ENCODE measurements around the gene HCN3.

Gene HCN3

DNA sequence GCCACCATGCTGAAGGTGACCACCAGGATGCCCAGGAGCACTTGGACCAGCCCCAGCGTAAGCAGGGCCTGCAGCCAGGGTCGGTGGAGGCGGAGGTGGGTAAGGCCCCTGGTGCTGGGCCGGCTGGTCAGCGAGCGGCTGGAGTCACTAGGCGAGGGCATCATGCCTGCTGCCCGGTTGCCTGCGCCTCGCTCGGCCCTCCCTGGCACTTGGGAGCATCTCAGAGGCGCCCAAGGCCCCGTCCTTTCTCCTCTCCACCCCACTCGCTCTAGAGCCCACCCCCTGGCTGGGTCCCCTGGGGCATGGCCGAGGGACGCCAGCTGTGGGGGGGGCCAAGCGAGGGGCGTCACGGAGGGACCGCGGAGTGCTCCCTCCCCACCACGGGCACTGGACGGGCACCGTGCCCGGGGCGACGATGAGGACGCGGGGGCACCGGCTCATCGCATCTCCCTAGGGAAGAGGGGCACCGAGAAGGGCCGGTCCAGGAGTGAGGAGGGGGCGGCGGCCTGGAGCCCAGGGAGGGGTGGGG is 22.5 kb upstream of the HCN3 start:
- DNase-seq: no peak

DNA sequence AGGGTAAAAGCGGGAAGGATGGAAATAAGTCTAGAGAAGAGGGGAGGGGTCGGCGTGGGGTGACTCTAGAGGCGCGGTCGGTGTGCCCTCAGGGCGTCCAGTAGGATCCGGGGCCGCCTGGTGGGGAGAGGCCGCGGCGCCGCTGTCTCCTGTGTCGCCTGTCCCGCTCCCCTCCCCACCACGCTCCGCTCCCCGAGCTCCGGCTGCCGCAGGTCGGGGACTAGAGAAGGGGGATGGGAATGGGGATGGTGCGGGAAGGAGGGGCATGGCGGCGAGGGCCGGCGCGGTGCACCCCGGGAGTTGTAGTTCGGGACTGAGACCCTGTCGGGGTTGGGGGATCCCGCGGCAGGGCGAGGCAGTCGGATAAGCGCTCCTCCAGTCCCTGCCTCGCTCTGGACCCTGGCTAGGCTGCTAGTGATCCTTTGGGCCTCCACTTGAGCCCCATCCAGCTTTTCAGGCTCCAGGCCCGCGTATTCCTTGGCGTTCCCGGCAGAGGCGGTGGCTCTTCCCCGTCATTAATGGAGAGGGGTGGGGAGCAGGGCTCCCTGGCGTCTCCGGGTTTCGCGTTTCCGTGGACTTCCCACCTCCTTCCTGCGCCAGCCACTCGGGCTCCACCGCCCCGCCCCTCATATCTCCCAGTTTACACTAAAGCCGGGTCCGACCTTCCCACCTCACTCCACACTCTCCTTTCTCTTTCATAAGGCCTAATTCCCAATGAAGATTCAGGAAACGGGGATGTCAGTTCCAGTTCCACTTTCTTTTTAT is 21.8 kb upstream of the HCN3 start, which contains the start of gene ENTREP3:
Gene ENTREP3 (minus strand): TSS at position 241 of the 765 bp plus-strand sequence. CDS start 606 bp downstream, outside the sequence.
- peak; percentile 78 for DNase-seq

DNA sequence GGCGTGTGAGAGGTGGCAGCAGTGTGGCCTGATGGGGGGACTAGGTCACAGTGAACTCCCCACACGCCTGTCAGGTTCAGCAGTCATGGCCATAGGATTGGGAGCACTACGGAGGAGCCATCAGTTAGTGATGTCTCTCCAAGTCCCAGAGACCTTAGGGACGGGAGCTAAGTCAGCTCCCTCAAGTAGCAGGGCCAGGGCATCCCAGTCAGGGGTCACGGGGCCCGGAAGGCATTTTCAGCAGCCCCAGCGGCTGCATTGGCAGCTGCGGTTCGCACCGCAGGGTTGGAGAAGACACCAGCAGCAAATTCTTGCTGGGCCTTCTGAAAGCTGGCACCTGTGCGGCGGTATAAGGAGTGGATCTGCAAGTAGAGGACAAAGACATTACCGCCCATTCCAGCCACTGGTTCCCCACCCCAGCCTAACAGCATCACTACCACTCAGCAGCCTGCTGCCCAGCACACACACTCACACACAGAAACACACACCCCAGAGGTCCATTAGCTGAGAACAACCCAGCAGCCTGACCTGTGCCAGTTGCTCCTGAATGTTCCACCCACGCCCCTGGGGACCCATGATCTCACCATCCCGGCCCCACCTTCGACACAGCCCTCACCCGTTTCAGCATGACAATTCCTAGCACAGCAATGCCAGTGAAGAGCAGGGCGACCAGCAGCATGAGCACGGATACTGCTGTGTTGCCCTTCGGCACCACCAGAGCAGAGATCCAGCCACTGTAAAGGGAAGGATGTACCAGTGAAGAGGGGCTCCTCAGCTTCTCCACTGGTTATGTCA is 21.0 kb upstream of the HCN3 start:
- DNase-seq: no peak

DNA sequence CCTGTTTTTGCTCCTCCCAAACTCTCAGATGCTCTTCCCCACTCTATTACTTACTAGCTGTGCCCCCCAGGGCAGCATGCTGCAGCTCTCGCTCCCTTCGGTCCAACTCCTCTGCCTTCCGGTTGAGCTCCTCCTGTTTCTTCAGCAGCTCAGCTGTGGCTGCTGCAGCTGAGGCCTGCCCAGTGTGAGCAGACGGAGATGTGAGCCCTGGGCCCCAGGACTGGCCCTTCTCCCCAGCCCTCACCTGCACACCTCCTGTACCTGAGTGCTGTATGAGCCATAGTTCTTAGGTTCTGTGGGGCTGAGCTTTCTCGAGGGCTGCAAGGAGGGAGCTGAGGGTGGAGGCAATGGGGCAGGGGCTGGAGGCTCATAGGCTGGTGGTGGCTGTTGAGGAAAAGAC is 17.0 kb upstream of the HCN3 start:
- no peak for DNase-seq

DNA sequence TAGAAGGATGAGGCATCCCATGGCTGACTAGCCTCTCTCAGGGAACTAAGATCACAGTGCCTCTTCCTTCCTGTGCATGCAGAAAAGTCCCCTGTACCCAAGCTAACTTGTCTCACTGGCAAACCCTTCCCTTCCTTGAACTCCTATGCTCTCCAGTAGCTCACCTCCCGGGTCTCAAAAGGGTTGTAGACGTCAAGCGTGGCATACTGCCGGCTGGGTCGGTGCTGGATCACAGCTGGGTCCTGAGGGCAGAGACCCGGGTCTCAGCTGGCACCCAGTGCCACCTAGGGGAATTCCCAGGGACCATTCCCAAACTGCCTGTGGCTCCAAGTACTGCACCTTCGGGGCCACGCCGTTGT is 15.8 kb upstream of the HCN3 start:
- DNase-seq: no peak

DNA sequence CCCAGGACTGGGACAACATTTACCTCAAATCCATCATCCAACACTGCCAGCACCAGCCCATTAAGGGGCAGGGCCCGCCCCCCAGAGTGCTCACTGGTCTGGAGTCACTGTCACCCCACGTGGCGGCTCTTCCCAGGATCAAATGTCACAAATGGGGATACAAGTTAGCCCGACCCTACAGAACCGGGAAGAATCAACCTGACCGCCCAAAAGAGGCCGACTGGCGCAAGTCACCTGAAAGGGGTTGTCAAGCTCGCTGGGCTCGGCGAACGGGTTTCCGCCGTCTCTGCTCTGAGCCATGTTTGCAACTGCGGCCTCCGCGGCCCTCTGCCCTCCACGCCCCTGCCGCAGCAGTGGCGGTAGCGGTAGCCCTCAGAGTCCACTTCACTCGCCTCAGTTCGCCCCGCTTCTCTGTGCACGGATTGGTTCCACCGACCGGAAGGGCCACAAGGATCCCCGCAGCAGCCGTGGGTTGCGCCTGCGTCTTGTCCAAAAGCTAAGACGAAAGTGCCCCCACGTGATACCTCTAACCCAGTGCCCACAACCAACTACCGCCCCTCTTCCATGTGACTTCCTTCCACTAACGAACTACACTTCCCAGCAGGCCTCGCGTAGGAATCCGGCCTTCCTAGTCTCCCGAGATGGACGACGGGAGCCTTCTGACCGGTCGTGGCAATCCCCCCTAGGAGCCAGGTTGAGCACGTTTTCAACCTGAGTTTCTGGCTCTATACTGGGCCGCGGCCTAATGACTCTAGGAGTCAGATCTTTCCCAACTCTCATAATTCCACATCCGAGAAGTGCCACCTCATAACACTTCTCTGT is 15.2 kb upstream of the HCN3 start, which contains the start of gene SCAMP3:
Gene SCAMP3 (minus strand): TSS at position 509 of the 822 bp plus-strand sequence. CDS start 209 bp downstream, at position 300.
- peak; percentile 81 for DNase-seq

DNA sequence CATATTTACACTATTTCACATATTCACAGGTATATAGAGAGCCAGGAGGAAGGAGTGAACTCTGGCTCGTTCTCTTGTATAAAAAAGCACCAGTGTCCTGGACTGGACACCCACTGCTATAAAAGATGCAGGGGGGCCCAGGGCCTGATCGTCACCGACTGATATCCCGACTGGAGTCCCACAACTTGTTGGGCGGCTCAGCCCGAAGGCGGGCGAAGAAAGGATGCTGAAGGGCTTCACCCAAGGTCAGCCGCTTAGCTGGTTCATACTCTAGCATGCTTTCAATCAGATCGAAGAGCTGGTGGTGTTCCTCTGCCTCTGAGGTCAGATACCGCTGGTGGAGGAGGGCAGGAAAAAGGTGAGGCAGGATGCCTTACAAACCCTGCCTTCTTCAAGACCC is 14.2 kb upstream of the HCN3 start:
- no peak for DNase-seq

DNA sequence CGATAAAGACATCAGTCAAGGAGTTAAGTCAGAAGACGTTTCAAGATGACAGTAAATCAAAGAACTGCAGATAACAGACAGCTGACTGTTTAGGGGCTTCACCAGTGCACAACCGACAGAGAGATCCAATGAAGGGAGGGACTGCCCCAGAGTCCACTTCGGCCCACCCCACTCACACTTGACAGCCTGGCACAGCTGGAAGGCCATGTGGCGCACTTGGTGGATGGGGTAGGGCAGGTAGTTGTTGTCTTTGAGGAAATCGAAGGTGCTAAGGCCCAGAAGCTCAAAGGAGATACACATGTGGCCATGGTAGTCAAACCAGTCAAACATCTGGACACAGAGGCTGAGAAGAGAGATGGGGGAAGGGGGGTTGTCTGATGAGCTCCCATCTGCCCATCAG is 10.7 kb upstream of the HCN3 start:
- DNase-seq: no peak

DNA sequence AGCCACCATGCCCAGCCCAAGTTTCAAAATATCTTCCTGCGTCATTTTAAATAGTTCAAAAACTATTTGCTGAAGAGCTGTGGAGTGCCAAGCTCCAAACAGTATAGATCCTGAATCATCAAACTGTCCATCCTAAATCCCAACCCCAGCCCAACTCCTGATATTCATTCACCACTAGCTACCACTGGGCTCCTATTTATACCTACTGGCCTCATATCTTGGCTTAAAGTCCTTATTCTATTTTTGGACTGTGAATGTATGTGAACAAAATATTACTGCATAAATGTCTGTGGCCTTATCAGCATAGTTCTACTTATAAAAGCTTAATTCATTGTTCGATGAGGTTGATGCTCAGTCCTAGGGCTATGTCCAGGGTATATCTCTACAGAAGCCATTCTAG is 9.9 kb upstream of the HCN3 start:
- DNase-seq: no peak

DNA sequence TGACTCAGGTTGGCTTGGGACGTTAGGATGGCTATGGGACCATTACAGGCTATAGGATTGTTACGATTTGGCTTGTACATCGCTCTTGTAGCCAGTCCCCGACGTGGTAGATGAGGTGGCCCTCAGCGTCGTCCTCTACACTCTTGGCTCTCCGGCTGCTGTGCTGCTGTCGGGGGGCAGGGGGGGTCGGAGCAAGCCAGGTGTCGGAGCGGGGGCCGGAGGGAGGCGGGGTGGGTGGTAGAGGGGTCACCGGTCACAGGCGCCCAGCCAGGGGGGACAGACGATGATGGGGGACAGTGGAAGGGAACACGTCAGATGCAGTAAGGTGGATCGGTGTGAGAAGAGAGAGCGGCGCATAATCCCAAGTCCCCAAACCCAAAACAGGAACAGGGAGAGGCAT is 8.6 kb upstream of the HCN3 start:
- no peak for DNase-seq

DNA sequence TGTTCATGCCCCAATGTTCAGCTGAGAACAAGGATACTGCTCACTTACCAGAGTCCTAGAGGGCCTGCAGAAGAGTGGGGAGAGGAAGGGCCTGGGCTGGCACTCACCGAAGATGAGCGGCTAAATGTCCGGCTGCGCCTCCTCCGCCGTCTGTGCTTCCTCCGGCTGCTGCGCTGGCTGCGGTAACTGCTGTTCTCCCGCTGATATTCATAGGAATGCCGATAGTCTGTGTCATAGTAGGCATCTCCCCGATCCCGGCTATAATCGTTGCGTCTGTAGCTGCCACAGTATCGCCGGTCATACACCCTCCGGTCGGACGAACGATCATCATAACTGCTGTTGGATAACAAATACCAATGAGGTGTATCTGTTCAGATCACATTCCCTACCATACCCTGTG is 7.9 kb upstream of the HCN3 start:
- DNase-seq: no peak

DNA sequence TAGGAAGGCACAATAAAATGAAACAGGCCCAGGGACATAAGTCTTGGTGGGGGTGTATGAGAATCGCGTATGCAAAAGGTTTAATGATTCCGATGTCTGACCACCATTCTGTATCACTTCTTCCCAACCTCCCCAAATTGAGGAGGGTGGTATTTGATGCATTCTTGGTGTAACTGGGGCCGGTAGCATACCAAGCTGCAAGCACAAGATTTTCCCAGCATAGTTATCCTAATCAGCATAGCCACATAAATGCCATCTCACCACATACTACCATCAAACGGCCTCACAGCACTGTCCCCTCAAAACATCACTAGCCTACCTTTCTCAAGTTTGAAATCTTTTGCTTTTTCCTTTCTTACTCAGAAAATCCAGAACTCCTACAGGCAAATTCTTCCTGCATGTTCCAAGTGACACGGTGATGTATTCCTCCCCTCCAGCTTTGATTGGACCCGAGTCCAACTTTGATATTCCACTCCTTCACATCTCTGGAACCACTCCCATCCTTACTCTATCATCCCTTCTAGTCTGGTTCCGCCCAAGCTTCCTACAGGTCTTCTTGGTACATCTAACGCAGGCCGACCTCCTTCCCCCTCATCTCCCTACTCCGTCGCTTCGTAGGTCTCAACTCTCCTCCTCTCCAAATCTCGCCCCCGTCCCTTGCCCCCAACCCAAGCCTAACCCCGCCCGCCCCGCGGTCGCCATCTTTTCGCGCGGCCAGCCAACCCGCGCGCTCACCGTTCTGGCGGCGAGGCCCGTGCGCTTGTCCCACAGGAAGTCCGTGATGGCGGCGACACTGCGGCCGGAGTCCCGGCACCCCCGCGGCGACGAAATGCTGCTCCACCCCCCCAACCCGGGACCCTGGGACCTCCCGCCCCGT is 4.6 kb upstream of the HCN3 start:
- DNase-seq: no peak

DNA sequence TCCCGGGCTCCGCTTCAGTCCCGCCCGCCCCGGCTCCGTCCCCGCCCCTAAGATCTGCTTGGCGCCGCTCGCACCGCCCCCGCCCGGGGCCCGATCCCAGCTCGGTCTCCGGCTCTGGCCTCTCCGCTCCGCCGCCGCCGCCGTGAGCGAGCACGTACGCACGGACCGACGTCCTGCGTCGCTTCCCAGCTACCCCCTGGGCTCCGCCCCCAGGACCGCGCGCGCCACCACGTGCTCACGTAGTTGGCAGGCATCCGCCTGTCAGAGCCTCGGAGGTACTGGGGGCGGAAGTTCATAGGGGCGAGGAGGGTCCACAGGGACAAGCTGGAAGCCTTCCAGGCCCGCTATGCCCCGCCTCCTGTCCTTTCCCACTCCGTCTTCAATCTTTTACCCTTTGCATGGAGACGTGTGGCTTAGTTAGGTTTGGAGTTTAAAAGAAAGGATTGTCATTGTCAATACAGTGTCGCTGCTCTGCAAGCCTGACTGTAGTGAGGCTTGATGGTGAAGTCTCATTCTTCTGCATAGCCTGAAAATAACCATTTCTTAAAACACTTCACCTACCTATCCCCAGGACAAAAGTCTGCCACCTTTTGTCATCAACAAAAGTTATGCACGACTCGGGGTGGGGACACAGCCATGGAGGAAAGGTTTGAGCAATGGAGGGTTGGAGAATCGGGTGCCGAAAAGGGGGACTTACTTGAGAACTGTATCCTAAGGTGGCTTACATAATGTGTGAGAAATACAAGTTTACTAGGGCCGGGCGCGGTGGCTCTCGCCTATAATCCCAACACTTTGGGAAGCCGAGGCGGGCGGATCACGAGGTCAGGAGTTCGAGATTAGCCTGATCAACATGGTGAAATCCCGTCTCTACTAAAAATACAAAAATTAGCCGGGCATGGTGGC is 3.7 kb upstream of the HCN3 start, which contains the start of gene CLK2:
Gene CLK2 (minus strand): TSS at position 162 of the 903 bp plus-strand sequence. CDS start 2,527 bp downstream, outside the sequence.
- peak; percentile 98 for DNase-seq

DNA sequence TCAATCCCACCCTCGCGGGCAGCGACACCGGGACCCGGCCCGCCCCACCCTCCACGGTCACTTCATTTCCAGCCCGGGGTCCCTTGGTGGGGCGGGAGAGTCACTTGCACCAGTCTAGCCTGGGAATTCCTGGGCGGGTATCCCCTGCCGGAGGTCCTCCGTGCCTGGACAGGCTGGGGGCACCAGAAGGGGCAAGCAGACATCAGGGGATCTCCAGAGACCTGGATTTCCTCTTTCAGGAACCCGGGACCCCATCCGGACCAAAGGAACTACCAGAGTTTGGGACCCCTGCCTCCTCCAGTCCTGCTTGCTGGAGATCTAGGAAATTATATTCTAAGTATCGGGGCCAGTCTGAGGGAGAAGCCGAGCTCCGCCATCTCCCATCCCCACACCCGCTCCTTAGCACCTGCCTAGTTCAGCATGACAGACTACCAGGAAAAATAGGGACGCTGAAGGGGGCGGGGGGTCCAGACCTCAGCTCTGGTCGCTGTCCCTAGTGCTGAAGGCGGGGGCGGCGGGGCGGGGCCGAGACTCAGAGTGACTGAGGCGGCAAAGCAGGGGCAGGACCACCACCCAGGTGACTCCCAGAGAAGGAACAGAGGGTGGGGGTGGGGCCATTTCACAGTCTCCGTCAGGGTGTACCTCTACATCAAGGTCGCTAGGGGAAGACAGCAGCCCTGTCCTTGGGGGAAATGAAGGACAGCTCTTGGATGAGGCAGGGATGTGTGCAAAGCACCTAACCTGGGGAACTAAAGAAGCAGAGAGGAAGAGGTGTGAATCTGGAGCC is 832 bp downstream of the HCN3 start:
- peak; percentile 81 for DNase-seq

DNA sequence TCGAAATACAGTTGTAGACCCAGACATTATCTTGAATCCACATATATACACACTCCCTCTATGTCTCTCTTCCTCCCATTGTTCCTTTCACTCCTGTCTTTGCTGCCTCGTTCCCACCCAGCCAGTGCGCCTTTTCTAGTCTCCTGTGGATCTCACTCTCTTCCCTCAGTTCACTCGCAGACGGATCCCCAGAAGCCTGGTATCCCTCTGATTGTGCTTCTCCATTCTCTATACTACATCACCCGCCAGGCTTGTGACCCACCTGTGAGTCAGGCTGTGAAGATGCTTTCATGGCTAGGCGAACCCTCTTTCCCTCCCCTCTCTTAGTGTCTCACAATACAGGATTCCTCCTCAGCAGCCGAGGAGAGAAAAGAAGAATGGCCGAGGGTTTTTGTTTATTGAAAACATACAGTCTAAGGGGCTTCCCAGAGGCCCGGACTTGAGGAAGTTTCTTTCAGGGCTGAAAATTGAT is 1.5 kb downstream of the HCN3 start:
- no peak for DNase-seq

DNA sequence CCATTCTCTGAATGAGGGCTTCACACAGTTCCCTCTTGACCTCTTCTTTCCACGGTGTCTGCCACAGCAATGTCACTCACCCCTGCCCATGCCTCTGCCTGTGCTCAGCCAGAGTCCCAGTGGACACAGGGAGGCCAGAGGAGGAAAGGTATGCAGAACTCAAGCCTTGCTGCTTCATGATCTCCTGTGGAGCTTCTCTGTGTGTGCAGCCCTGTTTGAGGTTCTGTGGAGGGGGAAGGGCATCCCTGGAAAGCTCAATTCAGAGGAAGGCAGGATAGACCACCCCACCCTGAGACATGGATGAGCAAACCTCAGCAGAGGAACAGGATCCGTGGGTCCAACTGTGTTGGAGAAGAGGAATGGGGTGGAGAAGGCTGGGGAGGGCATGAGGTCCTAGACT is 2.0 kb downstream of the HCN3 start:
- no peak for DNase-seq

DNA sequence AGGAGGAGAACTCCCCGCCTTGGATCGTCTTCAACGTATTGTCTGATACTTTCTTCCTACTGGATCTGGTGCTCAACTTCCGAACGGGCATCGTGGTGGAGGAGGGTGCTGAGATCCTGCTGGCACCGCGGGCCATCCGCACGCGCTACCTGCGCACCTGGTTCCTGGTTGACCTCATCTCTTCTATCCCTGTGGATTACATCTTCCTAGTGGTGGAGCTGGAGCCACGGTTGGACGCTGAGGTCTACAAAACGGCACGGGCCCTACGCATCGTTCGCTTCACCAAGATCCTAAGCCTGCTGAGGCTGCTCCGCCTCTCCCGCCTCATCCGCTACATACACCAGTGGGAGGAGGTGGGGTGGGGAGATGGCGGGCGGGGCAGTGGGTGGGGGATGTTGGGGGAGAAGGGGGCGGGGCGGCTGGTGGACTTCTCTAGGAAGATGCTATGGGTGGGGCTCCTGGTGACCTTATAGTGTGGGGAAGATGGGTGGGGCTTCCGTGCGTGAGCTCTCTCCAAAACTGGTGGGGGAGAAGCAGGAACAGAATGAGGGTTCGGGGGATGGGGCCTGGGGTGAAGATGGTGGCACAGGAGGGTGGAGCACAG is 5.3 kb downstream of the HCN3 start:
- DNase-seq: no peak

DNA sequence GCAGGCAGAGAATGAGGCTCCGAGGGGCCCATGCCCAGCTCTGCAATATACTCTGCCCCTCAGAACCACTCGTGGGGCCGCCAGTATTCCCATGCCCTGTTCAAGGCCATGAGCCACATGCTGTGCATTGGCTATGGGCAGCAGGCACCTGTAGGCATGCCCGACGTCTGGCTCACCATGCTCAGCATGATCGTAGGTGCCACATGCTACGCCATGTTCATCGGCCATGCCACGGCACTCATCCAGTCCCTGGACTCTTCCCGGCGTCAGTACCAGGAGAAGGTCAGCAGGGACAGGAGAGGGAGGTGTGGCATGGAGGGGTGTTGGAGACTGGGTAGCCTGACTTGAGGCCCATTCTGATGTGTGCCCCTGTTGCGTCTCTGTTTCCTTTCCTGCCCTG is 7.2 kb downstream of the HCN3 start:
- DNase-seq: no peak

DNA sequence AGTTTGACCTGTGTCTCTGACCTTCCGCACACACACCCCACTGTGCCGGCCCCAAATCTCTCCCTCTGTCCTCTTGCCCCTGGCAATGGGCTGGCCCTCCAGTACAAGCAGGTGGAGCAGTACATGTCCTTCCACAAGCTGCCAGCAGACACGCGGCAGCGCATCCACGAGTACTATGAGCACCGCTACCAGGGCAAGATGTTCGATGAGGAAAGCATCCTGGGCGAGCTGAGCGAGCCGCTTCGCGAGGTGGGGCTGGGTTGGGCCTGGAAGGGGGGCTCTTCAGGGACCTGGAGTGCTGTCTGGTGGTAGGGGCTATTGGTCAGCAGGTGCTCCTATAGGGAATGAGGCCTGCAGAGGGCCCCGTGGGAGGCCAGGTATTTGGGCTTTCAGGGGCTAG is 7.8 kb downstream of the HCN3 start:
- no peak for DNase-seq
